Tibial artery (tissue), 4 donors: ENCODE results near the gene CST6.
A peak's percentile ranks its signal among the peaks of the same experiment; 100 is the strongest.

Experiments used
- DNase-seq, 2 donors: peaks; one replicate each; pipeline ENCODE4 v3.0.0-alpha.2; 2019
- H3K27ac ChIP-seq, 2 donors: fragments of 200-600 bp; sonication (generic) in 1 of 2; 1 replicate in 1 of 2; 2 replicates in 1 of 2; pipeline ENCODE4 v1.5.1; 2018 to 2019; ENCODE audit warnings: mild to moderate bottlenecking in 1 of 2
- H3K27me3 ChIP-seq, 2 donors: fragments of 200-600 bp; sonication (generic) in 1 of 2; one replicate each; pipeline versions ENCODE4 v1.5.1 to v1.6.0; 2016 to 2019
- H3K36me3 ChIP-seq, 3 donors: fragments of 200-600 bp; sonication (generic) in 2 of 3; one replicate each; pipeline ENCODE4 v1.5.1; 2016 to 2019; ENCODE audit warnings: mild to moderate bottlenecking in 2 of 3
- H3K4me1 ChIP-seq, 4 donors: fragments of 200-600 bp; sonication (generic) in 2 of 4; 1 replicate in 3 of 4; 2 replicates in 1 of 4; pipeline ENCODE4 v1.5.1; 2016 to 2019
- H3K4me3 ChIP-seq, 2 donors: fragments of 200-600 bp; sonication (generic) in 1 of 2; 1 replicate in 1 of 2; 2 replicates in 1 of 2; pipeline ENCODE4 v1.5.1; 2018 to 2019; ENCODE audit warnings: mild to moderate bottlenecking in 2 of 2
- H3K9me3 ChIP-seq, 3 donors: fragments of 200-600 bp; sonication (generic) in 1 of 3; one replicate each; pipeline ENCODE4 v1.5.1; 2016 to 2019
- intact Hi-C: fragments of 100-400 bp; cut with DNase I; formaldehyde crosslinking; loops from one replicate; pipeline ENCODE4 v1.15.0; 2023; ENCODE audit warnings: low total_unique reads
- TF ChIP-seq, protein P1 (sequence below), 2 experiments: fragments of 200-600 bp in 1 of 2; fragments of 450-650 bp in 1 of 2; IDR thresholded peaks; one replicate each; pipeline ENCODE4 v1.5.1; 2017 to 2019; ENCODE audit warnings: antibody characterized with exemption in 2 of 2, mild to moderate bottlenecking in 1 of 2, moderate library complexity in 1 of 2

CST6 gene

DNA sequence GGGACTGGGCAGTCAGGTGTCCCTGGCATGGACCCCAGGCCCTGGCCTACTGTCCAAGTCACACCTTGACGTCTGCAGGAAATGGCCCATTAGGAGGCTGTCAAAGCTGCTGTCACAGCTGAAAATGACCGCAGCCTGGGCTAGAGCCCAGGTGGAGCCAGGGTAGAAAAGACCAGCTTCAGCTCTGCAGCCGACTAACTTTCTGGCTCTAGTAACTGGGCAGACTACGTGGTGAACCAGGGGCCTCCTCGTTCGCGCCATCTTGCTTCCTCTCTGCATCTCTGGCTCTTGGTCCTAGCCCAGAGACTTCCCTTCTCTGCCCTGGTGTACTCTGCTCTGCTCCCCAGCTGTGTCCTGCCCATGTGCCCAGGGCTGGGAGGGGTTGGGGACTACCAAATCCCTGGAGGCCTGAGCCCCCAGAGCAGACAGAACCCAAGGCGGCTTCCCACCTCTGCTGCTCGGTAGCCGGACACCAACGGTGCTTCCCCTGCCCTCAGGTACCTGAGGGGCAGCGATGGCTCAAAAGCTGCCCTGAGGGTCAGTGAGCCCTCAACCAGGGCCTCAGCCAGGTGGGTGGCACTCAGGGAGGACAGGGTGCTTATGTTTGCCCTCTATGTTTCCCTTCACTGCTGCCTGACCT lies 30.6 kb upstream of the CST6 start:
- Histone ChIP-seq H3K4me1 (peaks cover 0 to 17% (median 0%) of the 10 kb centered on the region in 4 donors), H3K4me3 (no peak overlapping the region), H3K27me3 (no peaks in the 10 kb centered on the region), H3K36me3 (peaks cover 27 to 49% (median 32%) of the 10 kb centered on the region in 3 donors), H3K27ac (no peak overlapping the region), H3K9me3 (no peaks in the 10 kb centered on the region)
- DNase-seq = no peak
- intact Hi-C loops = loop anchor here (10.0 kb wide), 1 partner anchor 276 kb away; no protein-coding TSS in a partner anchor
- TF ChIP-seq, protein P1, sequence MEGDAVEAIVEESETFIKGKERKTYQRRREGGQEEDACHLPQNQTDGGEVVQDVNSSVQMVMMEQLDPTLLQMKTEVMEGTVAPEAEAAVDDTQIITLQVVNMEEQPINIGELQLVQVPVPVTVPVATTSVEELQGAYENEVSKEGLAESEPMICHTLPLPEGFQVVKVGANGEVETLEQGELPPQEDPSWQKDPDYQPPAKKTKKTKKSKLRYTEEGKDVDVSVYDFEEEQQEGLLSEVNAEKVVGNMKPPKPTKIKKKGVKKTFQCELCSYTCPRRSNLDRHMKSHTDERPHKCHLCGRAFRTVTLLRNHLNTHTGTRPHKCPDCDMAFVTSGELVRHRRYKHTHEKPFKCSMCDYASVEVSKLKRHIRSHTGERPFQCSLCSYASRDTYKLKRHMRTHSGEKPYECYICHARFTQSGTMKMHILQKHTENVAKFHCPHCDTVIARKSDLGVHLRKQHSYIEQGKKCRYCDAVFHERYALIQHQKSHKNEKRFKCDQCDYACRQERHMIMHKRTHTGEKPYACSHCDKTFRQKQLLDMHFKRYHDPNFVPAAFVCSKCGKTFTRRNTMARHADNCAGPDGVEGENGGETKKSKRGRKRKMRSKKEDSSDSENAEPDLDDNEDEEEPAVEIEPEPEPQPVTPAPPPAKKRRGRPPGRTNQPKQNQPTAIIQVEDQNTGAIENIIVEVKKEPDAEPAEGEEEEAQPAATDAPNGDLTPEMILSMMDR (IDR thresholded peaks at IDR 0.05) = no peak

DNA sequence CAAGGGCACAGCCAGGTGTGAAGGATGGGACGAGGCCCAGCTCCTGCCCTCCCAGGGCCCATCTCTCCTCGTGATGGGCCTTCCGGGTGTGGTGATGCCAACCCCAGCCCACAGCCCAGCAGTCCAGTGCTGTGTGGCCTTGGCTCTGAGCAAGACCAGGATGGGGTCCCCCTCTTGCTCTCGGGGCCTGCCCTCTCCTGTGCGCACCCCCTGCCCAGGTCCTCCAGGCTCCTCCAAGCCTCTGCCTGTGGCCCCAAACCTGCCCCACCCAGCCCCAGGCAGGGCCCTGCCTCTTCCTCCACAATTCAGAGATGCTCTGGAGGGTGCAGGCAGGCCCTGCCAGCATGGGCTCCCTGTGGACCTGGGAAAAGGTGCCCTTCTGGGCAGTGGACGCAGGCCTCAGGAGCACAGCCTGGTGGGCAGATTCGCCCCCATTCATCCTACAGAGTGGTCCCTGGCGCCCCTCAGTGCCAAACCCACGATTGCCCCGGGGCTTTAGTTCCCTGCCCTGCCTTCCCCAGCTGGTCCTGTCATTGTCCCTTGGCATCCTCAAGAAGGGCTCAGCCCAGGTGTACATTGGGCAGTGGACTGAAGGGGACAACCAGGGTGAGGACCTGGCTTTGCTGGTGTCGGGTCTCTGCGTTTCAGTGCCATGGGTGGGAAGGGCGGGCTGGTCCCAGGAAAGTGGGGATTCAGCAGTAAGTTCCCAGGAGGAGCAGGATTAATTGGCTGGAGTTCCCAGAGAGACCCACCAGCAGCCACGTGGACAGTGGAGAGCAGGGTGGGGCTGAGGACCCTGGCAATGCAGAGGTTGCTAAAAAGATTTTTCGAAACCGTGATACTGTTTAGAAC lies 29.6 kb upstream of the CST6 start:
- no peak for DNase-seq
- Histone ChIP-seq H3K36me3 (peaks cover 18 to 40% (median 23%) of the 10 kb centered on the region in 3 donors), H3K4me3 (no peak overlapping the region), H3K27ac (no peak overlapping the region), H3K4me1 (peaks cover 0 to 17% (median 0%) of the 10 kb centered on the region in 4 donors), H3K27me3 (no peaks in the 10 kb centered on the region), H3K9me3 (no peaks in the 10 kb centered on the region)
- intact Hi-C loops = loop anchor here (10.0 kb wide), 1 partner anchor 277 kb away; no protein-coding TSS in a partner anchor
- TF ChIP-seq, protein P1 (IDR thresholded peaks at IDR 0.05) = no peak

DNA sequence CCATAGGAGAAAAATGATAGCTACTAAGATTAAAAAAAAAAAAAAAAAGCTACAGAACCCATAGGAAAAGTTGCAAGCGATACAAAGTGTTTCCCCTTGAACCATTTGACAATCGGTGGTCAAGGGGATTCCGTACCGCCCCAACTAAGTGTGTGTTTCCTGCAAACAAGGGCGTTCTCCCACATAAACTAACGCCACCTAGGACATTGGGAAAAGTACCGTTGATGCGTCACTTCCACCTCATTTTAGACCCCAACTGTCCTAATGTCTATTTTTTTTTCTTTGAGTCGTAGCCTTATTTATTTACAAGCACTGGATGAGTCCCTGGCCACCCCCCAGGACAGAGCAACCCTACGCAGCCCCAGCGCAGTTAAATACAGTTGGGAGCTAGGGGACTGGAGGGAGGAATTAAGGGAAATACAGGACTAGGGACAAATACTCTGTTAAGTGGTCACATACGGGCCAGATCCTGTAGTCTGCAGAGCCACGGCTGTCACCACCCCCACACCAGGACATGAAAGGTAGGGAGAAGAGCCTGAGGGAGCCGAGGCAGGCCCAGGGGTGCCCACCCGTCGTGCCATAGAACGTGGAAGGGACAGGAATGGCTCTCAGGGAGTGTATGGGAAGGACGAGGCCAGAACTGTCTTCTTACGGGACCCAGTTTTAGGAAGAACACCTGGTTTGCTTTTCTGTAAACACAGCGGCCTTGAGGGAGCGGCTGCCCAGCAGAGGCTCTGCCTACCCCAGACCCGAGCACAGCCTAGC lies 28.8 kb upstream of the CST6 start:
- intact Hi-C loops = loop anchor here (10.0 kb wide), 1 partner anchor 278 kb away; no protein-coding TSS in a partner anchor
- Histone ChIP-seq H3K27ac (no peak overlapping the region), H3K4me1 (peaks cover 0 to 17% (median 0%) of the 10 kb centered on the region in 4 donors)

DNA sequence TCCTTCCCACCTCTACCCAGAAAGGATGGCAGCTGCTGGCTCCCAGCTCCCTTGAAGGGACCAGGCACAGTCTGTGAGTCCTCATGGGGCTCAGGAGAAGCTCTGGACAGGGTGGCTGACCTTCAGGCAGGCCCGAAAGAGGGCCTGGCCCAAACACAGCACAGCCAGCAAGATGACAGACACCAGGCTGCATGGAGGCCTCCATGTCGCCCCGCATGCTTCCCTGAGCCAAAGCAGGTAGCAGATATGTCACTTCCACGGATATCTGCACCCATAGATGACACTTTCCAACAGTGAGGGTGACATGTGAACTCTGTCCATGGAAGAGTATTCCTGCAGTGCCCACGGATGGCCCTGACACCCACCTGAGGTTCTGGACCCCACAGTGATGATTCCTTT lies 28.2 kb upstream of the CST6 start:
- Histone ChIP-seq H3K4me1 (peaks cover 0 to 17% (median 0%) of the 10 kb centered on the region in 4 donors), H3K4me3 (no peak overlapping the region), H3K36me3 (peaks cover 6 to 26% (median 9%) of the 10 kb centered on the region in 3 donors), H3K27ac (no peak overlapping the region), H3K9me3 (no peaks in the 10 kb centered on the region), H3K27me3 (no peaks in the 10 kb centered on the region)
- intact Hi-C loops = loop anchor here (10.0 kb wide), 1 partner anchor 279 kb away; no protein-coding TSS in a partner anchor
- DNase-seq = peak in 1 of 2 donors; percentile 51
- TF ChIP-seq, protein P1 (IDR thresholded peaks at IDR 0.05) = no peak

More for the DNA sequence above, 28.8 kb upstream of the CST6 start:
- peaks cover 12 to 32% (median 15%) of the 10 kb centered on the region in 3 donors for H3K36me3 ChIP-seq
- peak in 1 of 2 donors; percentile 41 for DNase-seq
- H3K27me3 ChIP-seq = no peaks in the 10 kb centered on the region
- no peak overlapping the region for H3K4me3 ChIP-seq
- TF ChIP-seq, protein P1 (IDR thresholded peaks at IDR 0.05) = no peak
- no peaks in the 10 kb centered on the region for H3K9me3 ChIP-seq

DNA sequence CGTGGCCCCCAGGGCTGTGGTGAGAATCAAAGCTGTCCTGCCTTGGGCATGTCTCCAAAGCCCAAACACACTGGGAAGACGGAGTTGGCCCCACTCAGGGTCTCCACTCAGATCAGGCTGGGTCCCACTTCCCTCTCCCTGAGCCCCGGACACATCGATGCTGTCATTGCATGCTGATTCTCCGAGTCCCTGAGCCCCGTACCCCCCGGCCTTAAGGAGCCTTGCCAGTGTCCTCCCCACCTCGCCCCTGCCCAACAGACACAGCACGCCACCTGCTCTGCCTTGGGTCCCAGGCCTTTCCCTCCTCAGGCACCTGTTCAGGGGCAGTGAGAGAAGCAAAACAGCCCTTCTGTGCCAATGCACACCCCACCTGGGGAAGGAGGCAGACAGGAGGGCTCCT lies 24.5 kb upstream of the CST6 start:
- no peak overlapping the region for H3K4me3 ChIP-seq
- TF ChIP-seq, protein P1 (IDR thresholded peaks at IDR 0.05) = no peak
- H3K36me3 ChIP-seq = peaks cover 0 to 8% (median 0%) of the 10 kb centered on the region in 3 donors
- no peak for DNase-seq
- H3K27ac ChIP-seq = no peak overlapping the region
- no peaks in the 10 kb centered on the region for H3K9me3 ChIP-seq
- no peaks in the 10 kb centered on the region for H3K27me3 ChIP-seq
- intact Hi-C loops = loop anchor here (5.0 to 10.0 kb wide), 2 partner anchors 35 to 283 kb away; no protein-coding TSS in a partner anchor
- peaks cover 0 to 17% (median 0%) of the 10 kb centered on the region in 4 donors for H3K4me1 ChIP-seq
